ENCODE data around the gene TBX19. TPM values are rescaled to one million over a fixed set of nuclear protein-coding genes. Genes with fewer than 3 reads are reported as not detected.
"Not testable (repeated sequence)": the region's sequence is repeated elsewhere in the genome, so short reads cannot be mapped to it uniquely, and the experiment has no call there.

The TBX19 gene
- total RNA-seq, 2 experiments from 2014 or later, result 0.80 to 0.82 TPM

GRCh38 chr1:168342572-168343280 is 62.0 kb downstream of the TBX19 start:
- ChIA-PET POLR2A (no interaction called here), CTCF (interaction anchor here (0.6 to 2.3 kb wide), 25 partner anchors 18 to 1025 kb away, joined by 3 to 20 read pairs (median 4); partner anchors contain the start of genes BLZF1 and NME7)

DNA sequence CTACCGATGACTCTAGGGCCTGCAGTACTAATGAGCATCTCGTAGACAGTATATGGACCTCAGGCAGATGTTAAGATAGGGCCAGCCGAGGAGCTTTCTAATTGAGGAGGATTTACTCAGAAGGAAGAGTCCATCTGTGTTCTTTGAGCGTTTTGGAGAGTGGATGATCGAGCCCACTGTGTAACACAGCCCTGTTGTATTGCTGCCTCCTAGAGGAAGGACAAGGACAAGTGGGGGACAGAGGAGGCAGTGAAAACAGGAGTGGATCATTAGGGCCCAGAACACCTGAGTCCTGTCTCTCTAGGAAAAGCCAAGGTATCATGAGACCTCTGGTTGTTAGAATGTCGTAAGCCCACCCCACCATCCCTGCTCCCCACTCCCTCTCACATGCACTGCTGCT is 62.9 kb downstream of the TBX19 start:
- POLR2A ChIA-PET, result no interaction called here
- CTCF ChIA-PET, result interaction anchor here (0.8 to 2.2 kb wide), 13 partner anchors 17 to 1024 kb away, joined by 3 to 18 read pairs (median 7); partner anchors contain the start of genes BLZF1 and NME7

- CTCF ChIA-PET, result no interaction called here
- POLR2A ChIA-PET, result no interaction called here
Measured at GRCh38 chr1:168344517-168344916, 63.8 kb downstream of the TBX19 start.

DNA sequence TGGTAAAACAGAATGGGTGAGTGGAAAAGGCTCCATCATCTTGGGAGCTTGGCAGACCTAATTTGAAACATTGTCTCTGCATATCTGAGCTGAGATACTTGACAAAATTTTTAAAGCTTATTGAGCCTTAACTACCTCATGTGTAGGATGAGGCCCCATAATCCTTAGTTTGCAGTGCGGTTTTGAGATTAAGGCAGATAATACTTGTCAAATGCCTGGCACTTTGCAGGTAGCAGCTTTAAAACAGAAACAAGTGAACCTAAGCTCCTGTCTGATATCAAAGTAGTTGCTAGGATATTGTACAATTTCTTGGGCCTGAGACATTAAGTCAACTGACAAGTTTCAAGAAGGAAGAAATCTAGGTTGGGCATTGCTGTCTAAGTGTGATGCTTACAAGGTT is 65.3 kb downstream of the TBX19 start:
- ChIA-PET CTCF (interaction anchor here (1.0 kb wide), 1 partner anchor 94 kb away, joined by 3 read pairs; no protein-coding TSS in a partner anchor), POLR2A (no interaction called here)

GRCh38 chr1:168347630-168348029 is 67.0 kb downstream of the TBX19 start:
- ChIA-PET CTCF (interaction anchor here (1.8 kb wide), 1 partner anchor 15 kb away, joined by 8 read pairs; no protein-coding TSS in a partner anchor), POLR2A (no interaction called here)

- CTCF ChIA-PET, result interaction anchor here (0.8 to 1.8 kb wide), 2 partner anchors 15 to 39 kb away, joined by 3 to 8 read pairs; no protein-coding TSS in a partner anchor
Measured at GRCh38 chr1:168348146-168348709, 67.6 kb downstream of the TBX19 start.

DNA sequence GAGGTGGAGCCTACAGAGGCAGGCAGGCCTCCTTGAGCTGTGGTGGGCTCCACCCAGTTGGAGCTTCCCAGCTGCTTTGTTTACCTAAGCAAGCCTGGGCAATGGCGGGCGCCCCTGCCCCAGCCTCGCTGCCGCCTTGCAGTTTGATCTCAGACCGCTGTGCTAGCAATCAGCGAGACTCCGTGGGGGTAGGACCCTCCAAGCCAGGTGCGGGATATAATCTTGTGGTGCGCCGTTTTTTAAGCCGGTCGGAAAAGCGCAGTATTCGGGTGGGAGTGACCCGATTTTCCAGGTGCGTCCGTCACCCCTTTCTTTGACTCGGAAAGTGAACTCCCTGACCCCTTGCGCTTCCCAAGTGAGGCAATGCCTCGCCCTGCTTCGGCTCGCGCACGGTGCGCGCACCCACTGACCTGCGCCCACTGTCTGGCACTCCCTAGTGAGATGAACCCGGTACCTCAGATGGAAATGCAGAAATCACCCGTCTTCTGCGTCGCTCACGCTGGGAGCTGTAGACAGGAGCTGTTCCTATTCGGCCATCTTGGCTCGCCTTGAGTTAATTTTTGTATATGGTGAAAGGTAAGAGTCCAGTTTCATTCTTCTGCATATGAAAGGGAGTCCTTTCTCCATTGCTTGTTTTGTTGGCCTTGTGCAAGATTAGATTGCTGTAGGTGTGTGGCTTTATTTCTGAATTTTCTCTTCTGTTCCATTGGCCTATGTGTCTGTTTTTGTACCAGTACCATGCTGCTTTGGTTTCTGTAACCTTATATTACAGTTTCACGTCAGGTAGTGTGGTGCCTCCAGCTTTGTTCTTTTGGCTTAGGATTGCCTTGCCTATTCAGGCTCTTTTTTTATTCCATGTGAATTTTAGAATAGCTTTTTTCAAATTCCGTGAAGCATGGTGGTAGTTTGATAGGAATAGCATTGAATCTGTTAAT is 73.9 kb downstream of the TBX19 start:
- CTCF ChIA-PET, result interaction anchor here (0.6 kb wide), 1 partner anchor 172 kb away, joined by 3 read pairs; no protein-coding TSS in a partner anchor

More at GRCh38 chr1:168348146-168348709, 67.6 kb downstream of the TBX19 start:
- POLR2A ChIA-PET, result interaction anchor here (0.6 kb wide), 1 partner anchor 710 kb away, joined by 6 read pairs; no protein-coding TSS in a partner anchor

DNA sequence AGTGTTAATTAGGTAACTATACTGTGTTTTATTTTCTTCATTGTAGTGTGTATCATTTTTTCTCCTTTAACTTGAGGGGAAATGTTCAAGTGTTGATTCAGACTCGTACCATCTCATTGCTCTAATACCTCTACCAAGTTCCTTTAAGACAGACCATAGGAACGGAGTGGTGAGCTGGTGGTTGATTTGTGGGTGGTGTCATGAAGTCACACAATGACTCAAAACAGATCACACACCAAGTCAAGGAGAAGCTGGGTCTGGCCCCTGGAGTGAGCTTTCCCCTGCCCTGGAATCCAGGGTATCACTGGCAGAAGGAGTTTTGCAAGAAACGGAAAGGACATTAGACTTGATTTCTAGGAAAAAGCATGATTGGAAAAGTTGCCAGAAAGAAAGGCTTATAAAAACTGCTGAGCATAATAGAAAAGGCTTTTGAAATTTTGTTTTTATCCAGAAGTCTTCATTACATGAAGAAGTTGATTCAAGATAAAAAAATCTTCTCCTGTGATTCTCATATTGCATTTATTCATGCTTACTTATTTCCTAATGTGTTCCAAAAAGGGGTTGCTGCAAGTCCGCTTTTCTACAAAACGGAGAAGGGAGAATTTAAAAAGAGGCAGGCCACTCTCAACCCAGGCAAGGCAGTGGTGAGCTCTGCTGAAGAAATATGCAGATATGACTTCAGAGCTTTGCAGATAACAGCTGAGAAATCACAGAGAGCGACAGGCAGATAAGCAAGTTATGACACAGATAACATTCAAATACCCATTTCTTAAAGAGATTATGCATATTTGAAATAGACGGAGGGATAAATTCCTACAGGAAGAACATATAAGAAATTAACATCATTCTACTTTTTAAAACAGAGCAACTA is 79.7 kb downstream of the TBX19 start:
- ChIA-PET CTCF (interaction anchor here (2.1 kb wide), 1 partner anchor 17 kb away, joined by 8 read pairs; no protein-coding TSS in a partner anchor), POLR2A (no interaction called here)

More for the DNA sequence above, 73.9 kb downstream of the TBX19 start:
- POLR2A ChIA-PET, result not testable (repeated sequence)

- ChIA-PET POLR2A (no interaction called here), CTCF (interaction anchor here (2.1 kb wide), 1 partner anchor 18 kb away, joined by 8 read pairs; no protein-coding TSS in a partner anchor)
Measured at GRCh38 chr1:168361252-168361651, 80.6 kb downstream of the TBX19 start.

DNA sequence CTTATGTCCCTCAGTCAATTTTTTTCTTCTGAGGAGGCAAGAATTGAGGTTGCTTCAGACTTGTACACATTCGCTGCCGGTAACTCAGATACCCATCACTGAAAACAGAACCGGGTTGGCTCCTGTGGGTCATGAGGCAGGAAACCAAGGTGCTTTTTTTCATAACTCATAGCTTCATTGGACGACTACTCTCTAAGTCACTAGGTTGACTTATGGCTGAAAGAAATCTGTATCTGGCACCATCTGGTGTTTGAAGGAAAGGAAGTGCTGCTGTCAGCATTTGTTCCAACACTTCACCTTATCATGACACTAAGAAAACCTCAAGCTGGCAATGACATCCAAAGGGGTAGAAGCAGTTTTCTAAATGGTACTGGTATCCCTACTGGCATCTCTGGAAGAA is 82.3 kb downstream of the TBX19 start:
- ChIA-PET CTCF (interaction anchor here (1.0 to 1.7 kb wide), 5 partner anchors 12 to 58 kb away, joined by 3 to 13 read pairs (median 4); no protein-coding TSS in a partner anchor), POLR2A (no interaction called here)

Other genes with a start within 250 kb of the TBX19 start
- under 1 TPM; 0.46 to 0.59 TPM for gene GPR161, start 143.9 kb upstream of the TBX19 start, total RNA-seq
- gene TIPRL, start 101.9 kb upstream of the TBX19 start, total RNA-seq, result 10 to 100 TPM; 40.4 to 43.4 TPM
- gene SFT2D2, start 54.9 kb upstream of the TBX19 start, total RNA-seq, result 10 to 100 TPM; 41.4 to 41.9 TPM

Data from activated CD8-positive, alpha-beta memory T cell treated with anti-CD3 and anti-CD28 coated beads for 36 hours (primary cell).